ENCODE measurements around the gene C19orf73. TPM values are rescaled to one million over a fixed set of nuclear protein-coding genes. Genes with fewer than 3 reads are reported as not detected.

The C19orf73 gene
- total and polyA plus RNA-seq, 9 of the 15 experiments (the other 6 are each of a cell fraction or from before 2014, with no cell fraction given), result 0.08 to 7.4 (median 1.4) TPM

DNA sequence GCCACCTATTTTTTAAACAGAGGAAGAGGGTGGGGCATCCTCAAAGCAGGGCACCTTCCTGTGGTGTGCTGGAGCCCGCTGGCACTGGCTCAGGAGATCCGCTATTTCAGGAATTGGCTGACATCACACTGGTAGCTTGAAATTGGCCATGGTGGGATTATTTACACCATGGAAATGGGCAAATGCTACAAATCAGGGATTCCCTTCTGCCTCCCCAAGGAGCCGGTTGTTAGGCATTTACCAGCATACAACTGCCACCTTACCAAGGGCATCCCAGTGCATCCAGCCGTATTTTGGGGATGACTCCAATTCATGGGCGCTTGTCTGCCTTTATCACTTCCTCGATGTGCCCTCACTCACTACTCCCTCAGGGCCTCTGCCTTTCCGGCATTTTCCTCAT lies 22.0 kb upstream of the C19orf73 start:
- intact Hi-C loops (cut with micrococcal nuclease), result no loop called here
- TF ChIP-seq SRSF3 (IDR thresholded peaks at IDR 0.05; ENCODE audit: insufficient read depth, low read length) (no peak), SIX5 (IDR thresholded peaks at IDR 0.05; ENCODE audit: borderline replicate concordance in 1 of 2, insufficient read depth in 1 of 2, low read depth in 1 of 2, low read length in 2 of 2) (no peak), U2AF1 (optimal IDR thresholded peaks at IDR 0.05; ENCODE audit: low read depth, low read length) (no peak), MEF2A (IDR thresholded peaks at IDR 0.05; ENCODE audit: control insufficient read depth, low read depth, low read length) (no peak), SRSF1 (IDR thresholded peaks at IDR 0.05; ENCODE audit: low read depth, low read length) (no peak), RNF219 (CRISPR knock-in tag; IDR thresholded peaks at IDR 0.05) (no peak), REST (IDR thresholded peaks at IDR 0.05; ENCODE audit: borderline replicate concordance) (no peak), REST (CRISPR knock-in tag; IDR thresholded peaks at IDR 0.05; ENCODE audit: low read depth) (no peak), FUS (optimal IDR thresholded peaks at IDR 0.05; ENCODE audit: low read depth, low read length) (no peak), KLF6 (CRISPR knock-in tag; IDR thresholded peaks at IDR 0.05; ENCODE audit: borderline replicate concordance) (no peak), POLR2H (tag; IDR thresholded peaks at IDR 0.05; ENCODE audit: low read depth) (no peak), SMARCA4 (IDR thresholded peaks at IDR 0.05) (no peak), HNRNPLL (IDR thresholded peaks at IDR 0.05; ENCODE audit: low read depth, low read length, poor library complexity, severe bottlenecking) (no peak)

More for the DNA sequence above, 22.0 kb upstream of the C19orf73 start:
- Histone ChIP-seq H3K27ac (ENCODE audit: extremely low read depth, low read depth, low read length) (no peak overlapping the region), H3K79me2 (ENCODE audit: control insufficient read depth, insufficient read depth, low read length) (no peaks in the 10 kb centered on the region), H4K20me1 (replicated peaks; ENCODE audit: control insufficient read depth, insufficient read depth, low read length) (no peaks in the 10 kb centered on the region), H3K4me3 (no peak overlapping the region), H3K9ac (ENCODE audit: insufficient read depth in 1 of 2, low read depth in 2 of 2, low read length in 2 of 2) (no peak overlapping the region; a peak in 1 of 4 replicates), H3K4me2 (ENCODE audit: insufficient read depth, low read length) (no peak overlapping the region), H3K9me3 (replicated peaks; ENCODE audit: control insufficient read depth, insufficient read depth, low read depth, low read length) (no peaks in the 10 kb centered on the region), H3K27me3 (ENCODE audit: control insufficient read depth in 2 of 2, insufficient read depth in 2 of 2, low read length in 2 of 2) (no peaks in the 10 kb centered on the region), H3K36me3 (ENCODE audit: control insufficient read depth, insufficient read depth, low read length) (peaks cover 9% of the 10 kb centered on the region; the same call in 1 of the 3 replicates), H3K9me1 (ENCODE audit: control insufficient read depth, insufficient read depth, low read length) (no peaks in the 10 kb centered on the region), H3K4me1 (replicated peaks in 1 of 2; ENCODE audit: control insufficient read depth in 2 of 2, insufficient read depth in 2 of 2, low read length in 2 of 2) (peaks cover 11 to 37% of the 10 kb centered on the region in 2 experiments; a peak in 4 of 5 replicates), H2AFZ (ENCODE audit: low read depth, low read length) (no peak overlapping the region)
- no peak for DNase-seq (ENCODE audit: extremely low read depth in 1 of 4, low spot score in 3 of 4)
- POLR2A ChIA-PET, result interaction anchor here (0.5 to 1.3 kb wide), 3 partner anchors 11 to 68 kb away, joined by 3 read pairs; no protein-coding TSS in a partner anchor
- WGBS (ENCODE audit: insufficient coverage, low coverage, missing lambda C conversion rate), result 96% methylated on average over 7 of the region's 7 CpGs
- FAIRE-seq, result no peak
- in situ Hi-C loops (cut with MboI), result no loop called here
- CTCF ChIA-PET (ENCODE audit: low intra/inter-chr PET ratio), result no interaction called here
- no peak for ATAC-seq
- no TSS peak for BruUV-seq (replicated peaks)

Measured in K562 (cell line).